Lung (tissue), 12 donors: ENCODE measurements around the gene MRPL52. TPM values are rescaled to one million over a fixed set of nuclear protein-coding genes. Genes with fewer than 3 reads are reported as not detected.

ENCODE experiments used
- ATAC-seq: fragments of 200-7000 bp; cut with Tn5 transposase; one replicate; pipeline ENCODE4 v1.9.1; 2020; ENCODE audit warnings: moderate number of reproducible peaks; ENCODE audit not compliant: insufficient read depth, low FRiP score
- DNase-seq, 3 donors: peaks; one replicate each; pipeline ENCODE4 v3.0.0-alpha.2; 2013 to 2017
- H3K27ac ChIP-seq, 2 donors: one replicate each; pipeline ENCODE4 v1.5.1; 2013; ENCODE audit warnings: mild to moderate bottlenecking in 2 of 2, moderate library complexity in 2 of 2, control low read depth in 1 of 2, inconsistent platforms in 1 of 2, low read depth in 1 of 2, low read length in 1 of 2
- H3K27me3 ChIP-seq, 3 donors: one replicate each; pipeline ENCODE4 v1.5.1; 2013; ENCODE audit warnings: low read length in 2 of 3; ENCODE audit not compliant: control insufficient read depth in 3 of 3, insufficient read depth in 3 of 3
- H3K36me3 ChIP-seq, 4 donors: one replicate each; pipeline ENCODE4 v1.5.1; 2013; ENCODE audit warnings: low read length in 4 of 4, mild to moderate bottlenecking in 1 of 4, moderate library complexity in 1 of 4; ENCODE audit not compliant: control insufficient read depth in 4 of 4, insufficient read depth in 4 of 4
- H3K4me1 ChIP-seq, 5 donors: one replicate each; pipeline ENCODE4 v1.5.1; 2013; ENCODE audit warnings: low read length in 5 of 5, mild to moderate bottlenecking in 2 of 5, moderate library complexity in 1 of 5; ENCODE audit not compliant: control insufficient read depth in 5 of 5, insufficient read depth in 5 of 5
- H3K4me3 ChIP-seq: one replicate; pipeline ENCODE4 v1.5.1; 2013; ENCODE audit warnings: mild to moderate bottlenecking, control low read depth, moderate library complexity
- H3K9ac ChIP-seq, 2 donors: one replicate each; pipeline ENCODE4 v1.5.1; 2013; ENCODE audit warnings: low read length in 2 of 2, control low read depth in 1 of 2; ENCODE audit not compliant: insufficient read depth in 1 of 2
- H3K9me3 ChIP-seq, 4 donors: one replicate each; pipeline ENCODE4 v1.5.1; 2013; ENCODE audit warnings: low read length in 3 of 4, mild to moderate bottlenecking in 1 of 4, moderate library complexity in 1 of 4; ENCODE audit not compliant: control insufficient read depth in 4 of 4, insufficient read depth in 3 of 4
- CTCF ChIP-seq: IDR thresholded peaks from 2 replicates; pipeline ENCODE4 v1.5.1; 2012; ENCODE audit warnings: mild to moderate bottlenecking; ENCODE audit errors: control extremely low read depth, extremely low read depth
- WGBS, 2 donors: extraction: QIAGEN DNeasy Blood & Tissue Kit; methylation state at CpG; one replicate each; pipeline ENCODE4 v1.1.7; 2013; 5-methylcytosine and 5-hydroxymethylcytosine counted together
- polyA plus RNA-seq, 2 donors: library from polyadenylated mRNA; stranded (reverse); fragments of 200-250 nt; gene quantifications; one replicate each; pipeline ENCODE4 v1.2.1, GENCODE V29; 2013
- total RNA-seq, 2 donors: library from RNA; depleted of rRNA in 1 of 2; stranded (reverse); fragments of >200 nt in 1 of 2; gene quantifications; one replicate each; pipeline ENCODE4 v1.2.1, GENCODE V29; 2014 to 2021
- donor health status: control.
- donor health status: control.
- donor health status: Bipolar disorder and iron deficiency.
- donor health status: healthy.
- donor health status: DM: yes; HTN: yes; CAD: no.

MRPL52 gene
- total and polyA plus RNA-seq, 4 donors: 27.5 to 239 (median 103) TPM

GRCh38 chr14:22882064-22882463 is 52.4 kb downstream of the MRPL52 start:
- Histone ChIP-seq H3K9ac (no peak overlapping the region), H3K36me3 (peaks cover 3 to 25% (median 10%) of the 10 kb centered on the region in 4 donors), H3K27me3 (no peaks in the 10 kb centered on the region), H3K27ac (no peak overlapping the region), H3K9me3 (no peaks in the 10 kb centered on the region), H3K4me3 (no peak overlapping the region), H3K4me1 (peaks cover 0 to 16% (median 9%) of the 10 kb centered on the region in 5 donors)
- ATAC-seq: no peak
- DNase-seq: no peak
- WGBS, 2 donors: 30 to 42% methylated on average over 7 of the region's 7 CpGs
- no peak for TF ChIP-seq CTCF

GRCh38 chr14:22882529-22883172 is 53.0 kb downstream of the MRPL52 start:
- no peak overlapping the region for H3K4me3 ChIP-seq
- H3K4me1 ChIP-seq: peaks cover 0 to 21% (median 9%) of the 10 kb centered on the region in 5 donors
- no peaks in the 10 kb centered on the region for H3K9me3 ChIP-seq
- peaks cover 0 to 19% (median 7%) of the 10 kb centered on the region in 4 donors for H3K36me3 ChIP-seq
- peak; percentile 72 to 75 (median 73) for DNase-seq
- 24 to 44% methylated on average over 6 of the region's 6 CpGs for WGBS, 2 donors
- H3K9ac ChIP-seq: peak overlapping the region in 1 of 2 donors; percentile 11
- no peak overlapping the region for H3K27ac ChIP-seq
- ATAC-seq: no peak
- TF ChIP-seq CTCF: no peak
- no peaks in the 10 kb centered on the region for H3K27me3 ChIP-seq

- Histone ChIP-seq H3K27ac (no peak within 1 kb of the TSS), H3K9ac (peak within 1 kb of the TSS in 1 of 2 donors; percentile 11), H3K36me3 (peaks cover 0 to 12% (median under 1%) of the 10 kb centered on the region in 4 donors), H3K4me3 (no peak within 1 kb of the TSS), H3K4me1 (peaks cover 0 to 22% (median 11%) of the 10 kb centered on the region in 5 donors), H3K9me3 (no peaks in the 10 kb centered on the region), H3K27me3 (no peaks in the 10 kb centered on the region)
- ATAC-seq (no peak), DNase-seq (peak; percentile 17 to 31 (median 23))
- 40 to 64% methylated on average over 15 of the region's 15 CpGs for WGBS, 2 donors
- TF ChIP-seq CTCF: no peak
These were observed 53.7 kb downstream of the MRPL52 start, which contains the start of gene REM2 for GRCh38 chr14:22883173-22883976. REM2 (plus strand) TSS chr14:22883222; CDS start chr14:22883288, 66 bp downstream.
